Measurements from ENCODE around the gene LPP.

DNA sequence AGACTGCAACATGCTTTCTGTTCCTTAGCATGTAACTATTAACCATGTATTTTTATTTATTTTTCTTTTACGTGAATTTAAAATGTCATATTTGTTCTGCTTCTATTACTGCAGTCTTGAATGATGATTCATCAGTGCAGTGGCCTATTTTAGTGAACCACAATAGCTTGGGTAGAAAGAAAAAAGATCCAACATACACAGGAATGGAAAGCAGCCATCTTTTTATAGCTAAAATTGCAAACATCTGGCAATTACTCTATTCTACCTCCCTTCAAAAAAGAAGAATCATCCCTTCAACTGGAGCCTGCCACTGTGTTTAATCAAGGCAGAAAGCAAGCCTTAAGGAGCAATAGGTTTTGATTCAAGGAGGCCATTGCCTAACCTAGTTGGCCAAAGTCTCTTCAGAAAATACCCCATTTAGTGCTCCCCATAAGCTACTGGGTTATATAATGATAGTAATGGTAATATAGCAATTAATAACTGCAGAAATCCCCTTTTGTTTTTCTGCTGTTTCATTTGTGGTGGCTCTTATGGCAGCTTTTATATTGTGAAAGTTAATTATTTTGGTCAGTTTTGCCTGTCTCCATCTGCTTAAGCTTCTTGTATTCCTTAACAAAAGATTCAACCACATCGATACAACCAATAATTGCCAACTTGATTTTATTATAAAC, 267.3 kb downstream of the LPP start:
- TF ChIP-seq, protein P1, sequence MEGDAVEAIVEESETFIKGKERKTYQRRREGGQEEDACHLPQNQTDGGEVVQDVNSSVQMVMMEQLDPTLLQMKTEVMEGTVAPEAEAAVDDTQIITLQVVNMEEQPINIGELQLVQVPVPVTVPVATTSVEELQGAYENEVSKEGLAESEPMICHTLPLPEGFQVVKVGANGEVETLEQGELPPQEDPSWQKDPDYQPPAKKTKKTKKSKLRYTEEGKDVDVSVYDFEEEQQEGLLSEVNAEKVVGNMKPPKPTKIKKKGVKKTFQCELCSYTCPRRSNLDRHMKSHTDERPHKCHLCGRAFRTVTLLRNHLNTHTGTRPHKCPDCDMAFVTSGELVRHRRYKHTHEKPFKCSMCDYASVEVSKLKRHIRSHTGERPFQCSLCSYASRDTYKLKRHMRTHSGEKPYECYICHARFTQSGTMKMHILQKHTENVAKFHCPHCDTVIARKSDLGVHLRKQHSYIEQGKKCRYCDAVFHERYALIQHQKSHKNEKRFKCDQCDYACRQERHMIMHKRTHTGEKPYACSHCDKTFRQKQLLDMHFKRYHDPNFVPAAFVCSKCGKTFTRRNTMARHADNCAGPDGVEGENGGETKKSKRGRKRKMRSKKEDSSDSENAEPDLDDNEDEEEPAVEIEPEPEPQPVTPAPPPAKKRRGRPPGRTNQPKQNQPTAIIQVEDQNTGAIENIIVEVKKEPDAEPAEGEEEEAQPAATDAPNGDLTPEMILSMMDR (conservative IDR thresholded peaks at IDR 0.05): no peak
- TF ChIP-seq EZH2 (IDR thresholded peaks at IDR 0.05; ENCODE audit: low read depth): no peak

Measured in PC-9 (cell line).